ENCODE results near the gene ARFGAP2.

ARFGAP2 gene

DNA sequence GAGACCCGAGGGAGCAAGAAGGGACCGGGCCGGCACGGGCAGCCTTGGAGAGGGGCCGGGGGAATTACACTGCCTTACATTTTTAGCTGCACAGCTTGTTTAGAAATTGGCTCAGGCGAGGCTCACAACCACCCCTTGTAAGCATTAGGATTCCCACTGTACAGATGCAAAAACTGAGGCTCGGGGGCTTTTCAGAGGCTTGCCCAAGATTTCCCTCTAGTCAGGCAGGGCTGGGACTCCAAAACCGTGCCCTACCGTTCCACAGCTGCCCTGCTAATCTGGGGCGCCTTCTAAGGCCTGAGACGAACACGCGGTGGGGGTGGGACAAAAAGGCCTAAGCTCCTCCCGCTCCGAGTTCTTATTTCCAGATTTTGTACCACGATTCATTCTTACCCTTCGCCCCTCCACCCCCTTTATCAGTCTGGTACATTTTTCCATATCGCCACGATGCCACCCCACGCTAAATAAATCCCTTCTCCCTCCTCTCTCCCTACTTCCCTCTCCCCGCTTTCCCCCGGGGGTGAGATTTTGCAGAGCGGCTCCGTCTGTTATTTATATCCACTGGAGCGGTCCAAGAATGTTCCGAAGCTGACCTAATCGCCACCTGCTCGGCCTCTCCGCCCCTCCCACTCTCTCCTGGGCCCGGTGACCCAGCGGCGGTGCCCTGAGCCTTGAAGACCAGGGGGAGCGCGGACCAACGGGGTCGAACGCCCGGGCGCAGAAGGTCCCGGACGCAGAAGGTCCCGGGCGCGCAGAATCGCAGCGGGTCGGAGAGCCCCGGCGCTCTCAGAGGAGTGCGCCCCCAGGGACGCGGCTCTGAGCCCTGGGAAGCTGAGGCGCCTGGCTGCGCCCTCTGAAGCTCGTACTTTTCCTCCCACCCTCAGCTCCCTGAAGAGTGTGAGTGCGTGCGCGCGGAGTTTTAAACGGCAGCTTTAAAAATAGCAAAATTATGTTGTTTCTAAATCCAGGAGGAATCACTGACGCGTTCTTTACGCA is 10.3 kb upstream of the ARFGAP2 start:
- DNase-seq, result peak; percentile 59

DNA sequence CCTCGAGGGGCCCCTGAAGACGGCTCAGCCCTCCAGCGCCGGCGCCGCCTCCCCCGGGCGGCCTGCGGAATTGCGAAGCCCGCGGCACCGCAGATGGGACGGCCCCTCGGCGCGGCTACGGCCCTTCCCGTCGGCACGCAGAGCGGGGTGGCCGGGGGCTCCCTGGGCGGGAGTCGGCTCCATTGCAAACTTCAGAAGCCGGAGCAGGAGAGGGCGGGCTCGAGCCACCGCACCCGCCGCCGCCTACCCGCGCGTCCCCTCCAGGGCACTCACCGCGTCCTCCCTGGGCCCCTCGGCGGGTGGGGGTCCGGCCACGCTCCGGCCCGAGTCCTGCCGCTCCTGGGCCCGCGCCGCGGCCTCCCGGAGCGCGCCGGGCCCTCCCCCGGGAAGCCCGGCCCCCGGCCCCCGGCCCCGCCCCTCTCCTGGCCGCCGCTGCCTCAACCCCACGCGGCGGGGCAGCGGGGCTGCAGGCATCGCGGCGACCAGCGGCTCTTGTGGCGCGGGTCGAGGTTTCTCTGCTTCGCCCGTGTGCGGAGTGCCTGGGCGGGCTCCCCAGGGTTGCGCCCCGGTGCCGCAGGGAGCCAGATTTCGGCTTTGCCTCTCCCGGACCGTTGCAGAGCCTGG is 9.5 kb upstream of the ARFGAP2 start, which contains the start of gene PACSIN3:
Gene PACSIN3 (minus strand): TSS at position 359 of the 624 bp plus-strand sequence. CDS start 3,707 bp downstream, outside the sequence.
- peak; percentile 52 for DNase-seq

DNA sequence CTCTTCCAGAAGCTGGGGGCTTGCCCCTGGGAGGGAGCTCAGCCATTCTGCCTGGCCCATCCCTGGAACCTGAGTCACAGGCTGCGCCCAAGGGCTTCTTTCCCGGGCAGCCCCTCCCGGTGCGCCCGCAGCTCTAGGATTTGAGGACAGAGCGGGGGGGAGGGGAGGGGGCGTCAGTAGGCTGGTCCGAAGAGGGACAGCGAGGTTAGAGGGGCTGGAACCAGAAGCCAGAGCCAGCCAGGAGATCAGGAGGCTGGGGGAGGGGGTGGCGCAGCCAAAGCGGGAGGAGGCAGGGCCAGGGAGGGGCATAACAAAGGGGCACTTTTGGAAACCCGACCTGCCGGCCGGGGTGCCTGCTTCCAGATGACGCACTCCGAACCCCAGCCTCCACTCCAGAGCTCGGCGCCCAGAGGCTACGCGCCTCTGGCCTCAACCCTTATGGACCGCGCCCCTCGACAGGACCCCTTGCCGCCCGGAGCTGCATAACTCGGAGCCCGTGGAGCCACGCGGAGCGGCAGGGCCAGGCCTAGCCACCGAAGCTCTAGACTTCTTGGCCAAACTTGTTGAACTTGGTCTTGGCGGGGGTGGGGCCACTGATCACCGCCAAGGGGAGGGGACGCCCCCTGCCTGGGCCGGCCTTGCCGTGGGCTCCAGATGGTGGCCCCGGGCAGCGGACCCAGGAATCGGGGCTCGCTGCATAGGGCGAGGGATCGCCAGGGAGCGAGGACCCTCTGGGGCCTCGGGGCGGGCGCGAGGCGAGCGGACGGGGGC is 8.8 kb upstream of the ARFGAP2 start:
- no peak for DNase-seq

DNA sequence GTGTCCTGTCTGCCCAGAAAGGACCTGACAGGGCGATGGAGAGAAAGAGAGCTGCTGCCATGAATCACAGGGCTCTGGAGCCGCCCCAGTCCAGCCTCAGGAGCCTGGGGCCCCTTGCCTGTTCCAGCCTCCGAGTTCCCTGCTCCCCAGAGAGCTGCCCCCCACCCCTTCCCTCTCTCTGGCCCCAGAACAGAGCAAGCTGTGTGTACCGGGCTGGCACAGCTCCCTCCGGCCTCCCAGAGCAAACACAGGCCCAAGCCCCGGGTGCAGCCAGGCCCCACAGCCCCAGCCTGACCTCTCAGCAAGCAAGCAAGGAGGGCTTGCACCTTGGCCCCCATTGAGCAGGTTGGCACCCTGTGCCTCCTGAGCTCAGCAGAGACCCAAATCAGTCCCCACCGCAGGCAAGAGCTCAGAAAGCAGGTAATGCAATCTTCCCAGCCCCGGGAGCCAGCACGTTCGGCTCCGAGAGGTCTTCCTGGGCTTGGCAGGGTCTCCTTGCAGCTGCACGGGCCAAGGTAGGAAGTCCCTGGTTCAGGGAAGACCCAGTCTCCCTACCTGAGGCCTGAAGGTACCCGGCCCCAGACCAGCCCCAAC is 8.1 kb upstream of the ARFGAP2 start:
- DNase-seq, result no peak

DNA sequence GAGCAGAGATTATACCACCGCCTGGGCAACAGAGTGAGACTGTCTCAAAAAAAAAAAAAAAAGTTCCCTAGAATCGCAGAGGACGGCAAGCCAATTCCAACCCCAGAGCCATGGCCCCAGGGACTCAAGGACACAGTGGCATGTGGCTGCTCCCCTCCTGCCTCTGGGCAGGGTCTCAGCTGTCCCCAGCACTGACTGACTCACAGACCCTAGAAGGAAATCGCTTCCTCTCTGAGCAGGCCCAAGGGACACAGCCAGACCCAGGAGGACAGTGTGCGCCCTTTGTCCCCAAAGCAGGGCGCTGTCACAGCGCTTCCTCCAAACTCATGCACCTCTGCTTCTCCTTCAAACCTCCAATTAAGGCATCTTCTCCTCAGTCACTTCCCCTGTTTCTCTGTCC is 7.3 kb upstream of the ARFGAP2 start:
- no peak for DNase-seq

DNA sequence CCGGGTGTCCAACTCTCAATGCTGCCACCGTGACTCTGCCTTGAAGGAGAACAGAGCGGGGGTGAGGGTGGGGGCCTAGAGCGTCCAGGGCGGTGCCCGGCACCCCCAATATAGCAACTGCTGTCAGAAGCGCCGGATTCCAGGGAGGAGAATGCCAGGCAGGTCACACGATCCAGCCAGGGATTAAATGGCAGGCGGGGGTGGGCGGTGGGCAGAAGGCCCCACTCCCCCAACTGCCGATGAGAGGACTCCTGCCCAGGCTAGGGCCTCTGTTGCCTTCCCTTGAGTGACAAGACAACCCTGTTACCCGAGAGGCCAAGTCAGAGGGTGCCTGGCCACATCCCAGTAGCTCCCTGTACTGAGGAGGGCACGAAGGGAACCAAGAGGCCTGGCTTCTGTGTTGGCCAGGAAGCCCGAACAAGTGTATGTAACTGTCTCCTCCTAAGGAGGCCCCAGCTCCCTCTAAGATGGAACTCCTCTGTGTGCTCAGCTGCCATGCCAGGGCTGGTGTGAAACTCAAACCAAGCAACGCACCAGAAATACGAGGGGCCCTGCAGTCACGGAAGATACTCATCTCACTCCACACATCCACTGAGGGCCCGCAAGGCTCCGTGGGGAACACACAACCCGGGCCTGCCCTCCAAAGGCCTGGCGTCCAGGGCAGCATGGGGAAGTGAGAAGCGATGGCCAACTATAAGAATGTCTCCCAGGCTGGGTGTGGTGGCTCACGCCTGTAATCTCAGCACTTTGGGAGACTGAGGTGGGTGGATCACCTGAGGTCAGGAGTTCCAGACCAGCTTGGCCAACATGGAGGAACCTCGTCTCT is 6.6 kb upstream of the ARFGAP2 start:
- no peak for DNase-seq

DNA sequence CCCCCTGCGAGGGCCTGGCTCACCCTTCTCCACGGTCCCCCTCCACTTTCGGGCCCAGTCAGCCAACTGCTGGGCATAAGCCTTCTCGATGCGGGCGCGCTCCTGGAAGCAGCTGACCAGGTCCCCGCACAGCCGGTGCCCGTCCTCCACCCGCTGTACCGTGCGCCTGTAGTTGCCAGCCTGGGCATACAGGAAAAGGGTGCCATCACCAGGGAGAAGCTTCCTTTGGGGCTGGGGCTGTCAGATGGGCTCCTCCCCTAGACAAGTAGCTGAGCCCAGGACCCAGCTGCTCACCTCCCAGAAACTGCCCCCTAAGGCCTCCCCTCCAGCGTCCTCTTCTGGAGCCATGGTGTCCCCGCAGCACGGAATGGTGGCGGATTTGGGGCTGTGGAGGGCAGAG is 5.7 kb upstream of the ARFGAP2 start:
- no peak for DNase-seq

DNA sequence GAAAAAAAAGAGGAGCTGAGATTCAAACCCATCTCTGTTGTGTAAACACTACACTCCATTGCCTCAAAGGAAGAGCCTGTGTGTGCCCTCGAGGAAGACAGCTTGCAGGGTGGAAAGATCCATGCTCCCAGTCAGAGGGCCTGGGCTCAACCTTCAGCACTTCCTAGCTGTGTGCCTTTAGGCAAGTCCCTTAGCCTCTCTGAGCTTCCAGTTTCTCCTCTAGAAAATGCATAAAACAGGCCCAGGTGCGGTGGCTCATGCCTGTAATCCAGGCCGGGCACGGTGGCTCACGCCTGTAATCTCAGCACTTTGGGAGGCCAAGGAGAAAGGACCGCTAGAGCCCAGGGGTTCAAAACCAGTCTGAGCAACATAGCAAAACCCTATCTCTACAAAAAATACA is 4.6 kb upstream of the ARFGAP2 start:
- no peak for DNase-seq

DNA sequence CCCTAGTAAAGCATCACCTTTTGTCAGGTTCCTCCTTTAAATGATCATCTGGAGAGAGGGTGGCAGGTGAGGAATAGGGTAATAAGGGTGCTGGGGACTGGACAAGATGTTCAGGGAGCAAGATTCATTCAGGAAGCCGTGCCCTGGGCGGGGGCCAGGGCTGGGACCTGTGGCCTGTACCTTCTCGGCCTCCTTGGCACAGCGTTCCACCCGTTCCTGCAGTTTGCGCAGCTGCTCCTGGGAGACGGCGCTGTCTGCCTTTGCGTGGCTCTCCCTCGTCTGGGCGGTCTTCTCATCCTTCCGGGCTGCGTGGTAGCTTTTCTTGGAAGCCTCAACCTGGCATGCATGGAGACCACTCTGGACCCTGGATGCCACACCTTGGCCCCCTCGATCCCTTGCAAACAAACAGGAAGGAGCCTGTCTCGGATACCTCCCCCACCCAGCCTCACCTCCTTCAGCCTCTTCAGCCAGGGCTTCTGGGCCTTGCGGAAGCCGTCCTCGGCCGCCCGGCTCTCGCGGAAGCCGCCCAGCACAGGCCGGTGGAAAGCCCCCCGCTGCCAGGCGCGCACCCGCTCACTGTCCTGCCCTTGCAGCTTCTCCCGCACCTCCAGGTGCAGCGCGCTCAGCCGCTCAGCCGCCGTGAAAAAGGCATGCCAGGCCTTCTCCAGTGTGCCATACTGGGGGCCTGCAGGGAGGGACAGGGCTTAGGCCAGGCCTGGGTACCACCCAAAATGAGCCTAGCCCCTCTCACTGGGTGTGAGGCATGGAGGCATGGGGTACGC is 3.5 kb upstream of the ARFGAP2 start:
- DNase-seq, result no peak

DNA sequence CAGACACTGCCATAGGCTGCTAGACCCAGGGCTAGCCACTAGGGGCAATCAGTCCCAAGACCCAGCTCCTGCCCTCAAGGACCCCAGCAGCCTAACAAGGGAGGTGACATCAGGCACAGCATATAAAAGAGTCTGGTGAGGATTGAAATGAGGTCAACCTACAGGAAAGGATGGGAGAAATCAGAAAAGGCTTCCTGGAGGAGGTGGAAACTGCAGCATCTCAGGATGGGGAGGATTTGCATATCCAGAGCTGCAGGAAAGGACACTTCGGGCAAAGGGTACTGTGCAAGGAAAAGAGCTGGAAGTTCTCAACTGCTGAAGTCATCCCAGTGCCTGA is 2.9 kb upstream of the ARFGAP2 start:
- DNase-seq, result peak; percentile 42

DNA sequence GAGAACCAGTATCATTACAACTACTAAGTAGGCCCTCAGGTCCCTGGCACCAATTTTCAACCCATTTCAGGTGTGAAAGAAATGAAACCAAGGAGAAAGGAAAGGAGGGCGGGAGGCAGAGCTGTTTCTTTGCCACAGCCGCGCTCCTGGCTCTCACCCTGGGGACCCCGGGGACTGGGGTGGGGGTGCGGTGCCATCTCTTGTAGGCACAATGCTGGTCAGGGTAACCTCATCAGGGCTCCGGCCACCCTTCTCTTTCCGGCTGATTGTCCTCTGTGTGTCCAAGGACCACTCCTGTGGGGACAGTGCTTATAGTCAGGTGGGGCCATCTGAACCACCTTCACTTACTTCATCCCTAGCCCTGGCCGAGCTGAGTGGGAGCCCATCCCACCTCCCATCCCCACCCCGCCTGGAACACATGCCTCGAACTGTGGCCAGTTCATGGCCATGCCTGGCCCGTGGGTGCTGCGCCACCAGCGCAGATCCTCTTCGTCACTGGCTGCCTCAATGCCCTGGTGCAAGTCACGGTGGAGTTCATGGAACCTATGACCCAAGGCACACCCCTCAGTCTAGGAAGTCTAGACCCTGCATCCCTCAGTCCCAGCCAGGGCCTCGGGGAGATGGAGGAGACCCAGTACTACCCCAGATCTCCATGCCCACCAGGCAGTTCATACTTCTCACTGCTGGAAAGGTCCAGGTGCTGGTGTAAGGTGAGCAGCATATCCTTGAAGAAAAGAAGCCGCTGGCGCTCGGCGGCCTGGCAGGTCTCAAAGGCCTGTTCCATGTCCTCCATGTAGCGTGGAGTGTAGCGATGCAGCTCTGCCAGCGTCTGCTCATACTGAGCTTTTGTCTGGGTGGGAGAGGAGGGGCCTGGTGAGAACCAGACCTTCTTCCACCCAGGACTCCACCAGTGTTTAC is 2.3 kb upstream of the ARFGAP2 start:
- no peak for DNase-seq

DNA sequence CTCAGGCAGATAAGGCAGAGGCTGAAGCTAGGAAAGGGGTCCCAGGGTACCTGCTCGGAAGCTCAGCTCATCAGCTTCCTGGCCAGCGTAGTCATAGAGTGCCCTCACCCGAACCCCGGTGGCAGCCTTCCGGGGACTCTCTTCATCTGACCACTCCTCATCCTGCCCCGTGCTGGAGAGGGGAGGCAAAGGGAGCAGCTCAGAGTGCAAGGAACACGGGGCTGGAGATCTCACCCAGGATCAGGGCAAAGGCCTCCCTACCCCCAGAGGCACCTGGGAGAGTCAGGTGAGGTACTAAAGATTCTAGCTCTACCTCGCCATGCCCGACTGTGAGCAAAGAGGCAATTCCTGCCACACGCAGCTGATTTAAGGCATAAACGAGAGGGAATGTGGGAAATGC is 1.6 kb upstream of the ARFGAP2 start:
- no peak for DNase-seq

DNA sequence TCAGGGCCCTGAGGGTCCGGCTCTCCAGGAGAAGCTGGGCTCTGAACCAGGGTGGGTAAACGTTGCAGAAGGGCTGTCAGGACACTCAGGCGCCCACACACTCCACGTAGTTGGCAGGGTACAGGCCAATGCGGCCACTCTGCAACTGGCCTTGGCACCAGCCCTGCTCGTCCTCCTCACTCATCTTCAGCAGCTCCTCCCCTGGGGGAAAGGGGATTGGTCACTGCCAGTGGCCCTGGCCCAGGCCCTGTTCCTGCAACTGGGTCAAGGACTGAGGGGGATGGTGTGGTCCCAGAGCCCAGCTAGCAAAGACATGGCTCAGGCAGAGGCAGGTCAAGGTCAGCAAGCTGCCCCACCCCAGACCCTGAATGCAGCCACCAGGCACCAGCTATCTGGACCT is 1.2 kb upstream of the ARFGAP2 start:
- no peak for DNase-seq

DNA sequence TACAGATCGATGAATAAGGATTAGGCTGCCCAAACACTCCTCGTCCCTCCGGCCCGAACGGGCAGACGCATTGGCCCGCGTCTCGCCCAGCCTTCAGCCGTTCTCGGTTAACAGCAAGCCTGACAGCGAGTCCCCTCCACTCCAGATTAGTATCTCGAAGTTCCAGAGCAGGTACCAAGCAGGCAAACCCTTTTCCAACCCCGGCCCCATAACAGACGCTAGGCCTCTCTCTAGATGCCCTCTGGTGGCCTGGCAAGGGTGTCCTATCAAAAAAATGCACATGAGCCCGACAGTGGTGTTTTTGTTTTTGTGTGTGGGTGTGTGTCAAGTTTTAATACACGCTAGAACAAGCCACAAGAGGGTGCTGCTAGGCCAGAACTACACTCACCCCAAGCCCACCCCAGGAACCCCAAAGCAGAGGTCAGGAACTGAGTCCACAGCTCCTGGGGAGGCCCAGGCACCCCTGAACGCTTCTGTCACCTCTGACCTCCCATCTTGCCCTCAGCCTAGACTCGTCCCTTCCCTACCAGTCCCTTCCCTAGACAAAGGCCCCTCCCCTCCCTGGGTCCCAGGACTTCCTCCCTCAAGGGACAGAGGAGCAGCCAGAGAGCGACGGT is 658 bp upstream of the ARFGAP2 start:
- peak; percentile 78 for DNase-seq

DNA sequence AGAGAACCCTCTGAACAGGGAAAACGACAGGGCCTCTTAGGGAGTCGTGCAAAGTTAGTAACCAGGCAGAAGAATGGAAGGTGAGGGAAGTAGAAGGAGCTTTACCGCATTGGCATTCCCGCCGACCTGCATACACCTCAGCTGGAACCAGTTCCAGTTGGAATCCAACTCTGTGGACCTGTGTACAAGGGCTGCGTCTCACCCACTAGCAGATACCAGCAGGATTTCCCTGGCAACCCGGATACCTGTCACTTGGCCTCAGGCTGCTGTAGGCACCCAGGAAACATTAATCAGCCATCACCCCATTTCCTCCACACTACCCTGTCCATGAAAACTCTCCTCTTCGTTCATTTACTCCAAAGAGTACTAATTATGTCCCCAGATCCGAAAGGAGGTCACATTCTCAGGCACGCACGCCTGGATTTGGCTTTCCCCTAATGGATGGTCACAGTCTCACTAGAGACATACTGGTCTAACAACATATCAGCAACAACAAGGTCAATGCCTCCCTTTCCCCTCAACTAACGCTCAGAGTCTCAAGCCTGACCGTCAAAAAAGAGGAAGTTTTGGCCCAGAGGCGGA is 842 bp downstream of the ARFGAP2 start:
- DNase-seq, result no peak

DNA sequence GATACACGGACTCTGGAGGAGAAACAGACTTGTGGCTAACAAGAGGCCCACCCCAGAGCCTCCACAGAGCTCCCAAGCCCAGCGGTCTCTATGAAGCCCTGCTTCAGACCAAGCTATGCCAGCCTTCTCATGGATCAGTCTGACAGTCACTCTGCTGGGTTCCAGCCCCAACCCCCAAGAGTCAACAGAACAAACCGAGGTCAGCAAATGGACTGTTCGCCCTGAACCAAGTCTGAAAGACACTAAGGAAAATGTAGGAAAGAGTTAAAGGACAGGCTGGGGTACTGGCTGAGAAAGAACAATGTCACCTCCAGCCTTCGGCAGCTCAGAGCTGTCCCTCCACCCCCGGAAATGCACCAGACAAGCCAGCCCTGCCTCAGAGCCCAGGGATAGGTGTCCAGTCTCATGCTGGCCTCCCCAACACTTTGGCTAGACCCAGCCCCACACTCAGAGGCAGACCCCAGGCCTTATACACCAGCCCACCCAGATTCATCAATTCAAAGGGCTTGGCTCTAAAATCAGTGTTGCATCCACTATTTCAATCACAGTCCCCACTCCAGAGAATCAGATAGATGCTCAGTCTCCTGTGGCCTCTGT is 3.8 kb downstream of the ARFGAP2 start:
- DNase-seq, result no peak

DNA sequence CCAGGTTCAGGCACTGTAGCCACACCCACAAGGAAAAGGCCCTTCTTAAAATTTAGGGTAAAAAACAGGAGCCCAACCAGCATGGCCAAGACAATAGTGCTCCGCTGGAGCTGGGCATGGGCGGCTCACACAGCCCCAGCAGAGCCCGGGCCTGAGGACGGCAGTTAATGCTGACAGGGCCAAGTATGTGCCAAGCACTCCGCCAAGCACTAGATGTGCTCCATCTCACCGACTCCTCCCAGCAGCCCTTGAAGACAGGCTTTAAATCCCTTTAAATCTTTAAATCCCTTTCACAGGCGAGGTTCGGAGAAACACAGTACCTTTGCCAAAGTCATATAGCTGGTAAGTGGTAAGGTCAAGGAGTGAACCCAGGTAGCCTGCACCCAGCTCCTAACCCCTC is 4.8 kb downstream of the ARFGAP2 start:
- DNase-seq, result no peak

DNA sequence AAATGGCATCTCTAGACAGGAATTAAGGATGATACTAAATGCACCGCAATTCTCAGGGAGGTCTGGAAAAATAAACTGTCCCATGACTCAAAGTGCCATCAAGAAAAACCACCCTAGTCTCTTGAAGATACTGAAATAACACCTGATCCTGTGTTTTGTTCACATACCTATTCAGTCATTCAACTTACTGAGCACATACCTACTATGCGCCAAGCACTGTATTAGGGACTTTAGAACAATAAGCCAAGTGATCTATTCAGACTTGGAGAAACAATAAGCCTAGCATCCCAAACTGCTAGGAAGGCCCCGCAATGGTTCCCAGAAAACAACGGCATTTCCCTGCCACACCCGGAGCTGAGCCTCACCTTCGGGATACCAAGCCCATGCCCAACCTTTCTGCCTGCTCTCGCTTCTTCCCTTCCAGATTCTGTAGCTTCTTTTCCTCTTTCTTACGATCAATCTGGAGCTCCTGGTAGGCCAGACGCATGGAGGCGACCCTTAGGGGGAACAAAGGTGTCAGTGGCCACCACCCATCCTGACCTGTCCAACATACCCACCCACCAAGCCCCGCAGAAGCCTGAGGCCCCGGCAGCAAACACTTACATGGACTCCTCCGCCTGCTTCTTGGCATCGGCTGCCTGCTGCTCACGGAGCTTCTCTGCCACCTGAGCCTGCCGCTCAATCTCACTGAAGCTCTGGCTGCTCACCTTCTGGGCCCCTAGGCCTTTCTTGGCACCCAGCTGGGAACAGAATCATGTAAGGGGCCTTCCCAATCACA is 5.4 kb downstream of the ARFGAP2 start:
- no peak for DNase-seq
